T1000 (cell line): ENCODE data around the gene PACS2.
"Not testable (repeated sequence)": the region's sequence is repeated elsewhere in the genome, so short reads cannot be mapped to it uniquely, and the experiment has no call there.

Experiments
- DNase-seq: peaks from one replicate; lab custom pipeline; 2025; ENCODE audit warnings: mixed read lengths; lab: John Stamatoyannopoulos, UW

The PACS2 gene

GRCh38 chr14:105288936-105289335, 25.6 kb upstream of the PACS2 start:
- DNase-seq, result not testable (repeated sequence)

- no peak for DNase-seq
Measured at GRCh38 chr14:105290621-105291346, 23.8 kb upstream of the PACS2 start.

DNA sequence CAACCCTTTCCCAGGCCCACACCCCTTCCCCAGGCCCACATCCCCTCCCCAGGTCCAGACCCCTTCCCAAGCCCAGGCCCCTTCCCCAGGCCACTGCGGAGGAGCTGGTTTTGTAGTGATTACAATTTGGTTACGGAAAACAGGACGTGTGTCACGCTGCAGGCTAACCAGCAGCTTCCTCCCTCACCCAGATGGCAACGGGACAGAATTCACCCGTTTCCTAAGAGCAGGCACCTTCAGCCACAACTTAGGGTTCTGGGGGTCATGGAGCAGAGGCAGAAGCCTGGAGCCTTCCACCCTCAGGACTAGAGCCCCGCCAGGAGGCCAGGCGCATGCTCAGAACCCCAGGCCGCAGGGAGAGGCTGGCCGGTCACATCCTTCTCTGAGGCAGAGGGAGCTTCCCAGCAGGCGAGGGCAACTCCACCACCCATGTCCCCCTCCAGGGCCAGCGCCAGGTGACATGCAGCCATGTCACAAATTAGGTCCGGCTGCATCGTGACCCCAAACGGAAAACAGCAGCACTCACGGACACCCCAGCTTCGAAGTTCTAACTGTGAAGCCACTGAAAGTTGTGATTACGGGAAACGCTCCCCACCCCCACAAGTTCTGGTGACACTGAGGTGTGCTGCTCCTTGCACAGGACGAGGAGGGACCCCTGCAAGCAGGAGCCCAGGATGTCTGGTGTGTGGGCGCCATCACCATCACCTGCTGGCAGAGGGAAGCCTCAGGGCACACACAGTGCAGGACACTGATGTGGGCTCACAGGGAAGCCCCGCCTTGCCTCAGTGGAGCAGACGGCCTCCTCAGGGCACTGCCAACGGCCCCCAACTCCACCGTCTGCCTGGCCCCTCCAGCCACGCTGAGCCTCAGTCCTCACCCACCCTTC, 21.5 kb upstream of the PACS2 start:
- DNase-seq, result no peak

DNA sequence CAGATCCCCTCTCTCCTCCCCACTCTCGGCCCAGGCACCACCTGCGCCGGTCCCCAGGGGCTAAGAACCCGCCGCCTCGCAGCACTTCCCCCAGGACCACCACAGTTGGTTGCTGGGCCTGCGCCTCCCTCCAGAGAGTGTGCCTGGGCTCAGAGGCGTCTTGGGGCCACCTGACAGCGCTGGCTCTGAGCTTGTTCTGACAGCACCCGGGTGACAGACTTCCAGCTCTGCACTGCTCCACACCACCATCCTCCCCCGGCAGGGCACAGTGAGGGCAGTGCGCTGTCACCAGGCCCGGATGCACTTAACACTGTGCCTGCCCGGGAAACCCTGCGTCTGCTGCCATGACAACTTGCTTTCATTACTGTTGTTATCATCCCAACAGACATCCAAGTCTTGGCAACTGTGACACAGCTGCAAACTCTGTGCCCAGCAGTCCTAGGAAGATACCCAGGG, 20.4 kb upstream of the PACS2 start:
- DNase-seq, result no peak

DNA sequence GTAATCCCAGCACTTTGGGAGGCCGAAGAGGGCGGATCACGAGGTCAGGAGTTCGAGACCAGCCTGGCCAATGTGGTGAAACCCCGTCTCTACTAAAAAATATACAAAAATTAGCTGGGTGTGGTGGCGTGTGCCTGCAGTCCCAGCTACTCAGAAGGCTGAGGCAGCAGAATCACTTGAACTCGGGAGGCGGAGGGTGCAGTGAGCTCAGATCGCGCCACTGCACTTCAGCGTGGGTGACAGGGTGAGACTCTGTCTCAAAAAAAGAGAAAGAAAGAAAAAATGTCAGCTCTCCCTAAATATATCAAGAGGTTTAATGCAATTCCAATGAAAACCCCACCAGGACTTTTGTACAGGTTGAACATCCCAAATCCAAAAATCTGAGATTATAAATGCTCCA, 17.2 kb upstream of the PACS2 start:
- not testable (repeated sequence) for DNase-seq

DNA sequence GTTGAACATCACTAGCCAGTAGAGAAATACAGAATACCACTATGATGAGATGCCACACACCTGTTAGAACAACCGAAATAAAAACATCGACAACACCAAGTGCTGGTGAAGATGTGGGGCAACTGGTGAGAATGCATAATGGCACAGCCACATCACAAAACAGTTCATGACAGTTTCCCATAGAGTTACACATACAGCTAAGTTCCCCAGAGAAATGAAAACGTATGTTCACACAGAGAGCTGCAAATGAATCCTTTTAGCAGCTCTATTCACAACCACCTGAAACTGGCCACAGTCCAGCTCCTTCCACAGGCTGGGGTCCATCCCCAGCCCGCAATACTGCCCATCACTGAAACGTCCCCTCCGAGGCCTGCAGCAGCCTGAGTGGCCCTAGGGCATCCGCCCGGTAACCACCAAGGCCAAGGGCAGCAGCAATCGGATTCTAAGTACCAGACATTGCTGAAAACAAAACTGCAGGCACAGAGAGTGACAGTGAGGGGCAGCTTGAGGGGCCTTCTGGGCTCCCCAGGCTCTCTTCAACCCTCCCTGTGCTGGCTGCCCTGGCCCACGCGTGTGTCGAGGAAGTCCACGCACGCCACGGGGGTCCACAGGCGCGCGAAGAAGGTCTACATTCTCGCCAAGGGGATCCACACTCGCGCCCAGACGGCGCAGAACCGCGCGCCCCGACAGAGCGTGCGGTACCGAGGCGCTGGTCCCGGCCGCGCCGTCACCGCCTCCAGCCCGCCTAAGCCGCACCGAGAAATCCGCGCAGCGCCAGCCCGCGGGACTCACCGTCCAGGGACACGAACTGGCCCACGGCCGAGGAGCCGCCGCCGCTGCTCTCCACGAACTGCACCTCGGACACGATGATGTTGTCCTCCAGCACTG, 14.7 kb upstream of the PACS2 start:
- no peak for DNase-seq

GRCh38 chr14:105300542-105301102, 13.9 kb upstream of the PACS2 start, which contains the start of gene BRF1:
Gene BRF1 (minus strand): TSS chr14:105301001. CDS start chr14:105300629, 372 bp downstream.
- DNase-seq, result peak; percentile 91

- peak; percentile 94 for DNase-seq
Measured at GRCh38 chr14:105301103-105301914, 13.2 kb upstream of the PACS2 start.

DNA sequence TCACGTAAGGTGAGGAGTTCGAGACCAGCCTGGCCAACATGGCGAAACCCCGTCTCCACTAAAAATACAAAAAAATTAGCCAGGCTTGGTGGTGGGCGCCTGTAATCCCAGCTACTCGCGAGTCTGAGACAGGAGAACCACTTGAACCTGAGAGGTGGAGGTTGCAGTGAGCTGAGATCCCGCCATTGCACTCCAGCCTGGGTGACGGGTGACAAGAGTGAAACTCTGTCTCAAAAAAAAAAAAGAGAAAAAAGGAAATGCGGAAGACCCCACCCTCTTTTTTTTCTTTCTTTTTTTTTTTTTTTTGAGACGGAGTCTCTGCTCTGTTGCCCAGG, 12.7 kb upstream of the PACS2 start:
- DNase-seq, result not testable (repeated sequence)

DNA sequence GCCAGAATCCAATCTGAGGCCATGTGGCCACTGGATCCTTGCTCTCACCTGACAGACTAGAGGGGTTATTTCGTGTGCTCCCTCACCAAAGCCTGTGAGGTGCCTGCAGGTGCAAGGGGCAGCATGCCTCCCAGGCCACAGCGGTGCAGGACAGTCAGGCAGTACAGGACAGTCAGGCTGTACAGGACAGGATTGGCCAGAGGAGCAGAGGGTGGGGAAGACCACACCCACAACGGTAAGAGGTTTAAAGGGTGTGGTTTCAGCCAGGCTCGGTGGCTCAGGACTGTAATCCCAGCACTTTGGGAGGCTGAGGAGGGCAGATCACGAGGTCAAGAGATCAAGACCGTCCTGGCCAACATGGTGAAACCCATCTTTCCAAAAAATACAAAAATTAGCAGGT, 10.6 kb upstream of the PACS2 start:
- DNase-seq, result no peak

- DNase-seq, result no peak
Measured at GRCh38 chr14:105304565-105304964, 10.0 kb upstream of the PACS2 start.

- no peak for DNase-seq
Measured at GRCh38 chr14:105305345-105305744, 9.2 kb upstream of the PACS2 start.

DNA sequence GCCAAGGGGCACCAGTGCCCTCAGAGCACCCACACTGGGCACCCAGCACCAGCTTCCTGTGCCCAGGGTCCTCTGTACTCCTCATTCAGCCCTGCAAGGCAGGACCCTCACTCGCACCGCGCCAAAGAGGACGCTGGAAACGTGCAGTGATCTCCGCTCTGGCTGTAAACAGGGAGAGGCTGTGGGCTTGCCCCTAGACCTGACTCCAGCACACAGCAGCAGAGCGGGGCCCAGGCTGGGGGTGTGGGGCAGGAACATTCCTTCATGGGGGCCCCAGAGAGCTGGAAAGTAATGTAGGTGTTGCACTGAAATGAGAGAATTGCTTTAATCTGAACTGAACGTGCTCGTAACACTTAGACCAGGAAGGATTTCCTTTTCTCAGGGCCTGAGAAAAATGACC, 8.8 kb upstream of the PACS2 start:
- DNase-seq, result no peak

GRCh38 chr14:105307052-105307727, 7.4 kb upstream of the PACS2 start:
- no peak for DNase-seq

GRCh38 chr14:105309371-105309770, 5.2 kb upstream of the PACS2 start:
- DNase-seq, result no peak

GRCh38 chr14:105311838-105312237, 2.7 kb upstream of the PACS2 start:
- no peak for DNase-seq

- DNase-seq, result no peak
Measured at GRCh38 chr14:105312973-105313372, 1.6 kb upstream of the PACS2 start.

DNA sequence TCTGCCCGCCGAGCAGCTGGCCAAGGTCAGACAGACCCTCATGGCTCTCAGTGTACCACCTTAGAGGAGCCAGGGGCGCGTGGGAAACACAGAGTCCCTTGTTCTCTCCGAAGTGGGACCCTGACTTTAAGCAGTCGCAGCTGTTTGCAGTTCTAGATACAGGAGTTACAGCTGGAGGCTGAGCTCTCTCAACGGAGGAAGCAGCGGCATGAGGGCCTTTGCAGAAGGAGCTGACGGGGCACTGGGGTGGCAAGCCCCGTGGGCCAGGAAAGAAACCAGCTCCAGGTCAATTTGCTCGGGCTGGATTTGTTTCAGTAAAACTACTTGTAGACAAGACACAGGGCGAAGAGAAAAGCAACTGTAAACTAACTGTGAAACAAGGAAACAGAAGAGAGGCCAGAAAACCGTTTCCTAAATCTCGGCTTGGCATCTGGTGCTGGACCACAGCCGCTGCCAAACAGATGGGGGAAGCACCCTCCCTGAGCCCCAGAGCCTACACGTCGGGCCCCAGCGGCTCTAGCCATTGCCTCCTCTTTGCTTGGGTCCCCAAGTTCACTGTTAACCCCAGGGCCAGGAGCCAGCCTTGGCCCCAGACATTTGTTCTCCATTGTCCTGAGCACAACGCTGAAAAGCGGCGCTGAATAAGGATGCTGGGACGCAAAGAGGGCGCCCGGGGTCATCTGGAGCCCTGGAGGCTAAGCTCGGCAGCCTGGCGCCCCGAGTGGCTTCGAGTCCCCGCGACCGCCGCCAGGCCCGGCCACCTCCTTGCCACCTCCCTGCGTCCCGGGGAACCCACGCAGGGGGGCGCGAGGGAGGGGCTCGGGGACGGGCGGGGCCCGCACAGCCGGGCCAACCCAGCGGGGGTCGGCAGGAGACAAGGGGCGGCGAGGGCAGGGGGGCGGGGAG, 914 bp upstream of the PACS2 start:
- DNase-seq, result no peak

DNA sequence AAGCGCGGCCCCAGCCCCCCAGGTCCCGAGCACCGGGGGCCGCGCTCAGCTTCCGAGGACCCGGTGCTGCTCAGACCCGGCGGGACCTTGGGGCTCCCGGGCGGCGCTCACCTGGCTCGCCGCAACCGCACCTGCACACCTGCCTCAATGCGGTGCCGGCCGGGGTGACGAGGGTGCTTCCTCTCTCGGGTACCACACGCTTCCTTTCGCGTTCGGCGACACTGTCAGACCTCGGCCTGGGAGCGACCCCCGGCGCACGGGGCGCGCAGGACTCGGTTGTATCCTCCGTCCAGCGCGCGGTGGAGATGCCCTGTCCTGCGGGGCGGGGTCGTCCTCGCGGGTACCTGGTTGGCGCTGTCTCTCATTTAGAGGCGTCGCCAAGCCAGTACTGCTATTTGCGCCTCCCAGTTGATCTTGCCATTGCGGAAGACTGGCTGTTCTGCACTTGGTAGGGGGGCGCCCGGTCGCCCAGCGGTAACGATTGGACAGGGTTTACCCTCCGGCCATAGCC, 718 bp downstream of the PACS2 start:
- no peak for DNase-seq
